Myocyte (in vitro differentiated cells): Measurements from ENCODE around the gene PPM1F. TPM values are rescaled to one million over a fixed set of nuclear protein-coding genes. Genes with fewer than 3 reads are reported as not detected.

Source experiments
- DNase-seq: peaks from one replicate; pipeline ENCODE4 v3.0.0-alpha.2; 2012; ENCODE audit warnings: low read depth
- total RNA-seq: library from RNA; depleted of rRNA; stranded (reverse); fragments of >200 nt; gene quantifications from 2 replicates; pipeline ENCODE4 v1.2.3, GENCODE V29; 2014

The PPM1F gene
- total RNA-seq, 1 donor from 2014 or later: 98.1 TPM

- no peak for DNase-seq
Measured at GRCh38 chr22:21975854-21976345, 23.3 kb upstream of the PPM1F start.

DNA sequence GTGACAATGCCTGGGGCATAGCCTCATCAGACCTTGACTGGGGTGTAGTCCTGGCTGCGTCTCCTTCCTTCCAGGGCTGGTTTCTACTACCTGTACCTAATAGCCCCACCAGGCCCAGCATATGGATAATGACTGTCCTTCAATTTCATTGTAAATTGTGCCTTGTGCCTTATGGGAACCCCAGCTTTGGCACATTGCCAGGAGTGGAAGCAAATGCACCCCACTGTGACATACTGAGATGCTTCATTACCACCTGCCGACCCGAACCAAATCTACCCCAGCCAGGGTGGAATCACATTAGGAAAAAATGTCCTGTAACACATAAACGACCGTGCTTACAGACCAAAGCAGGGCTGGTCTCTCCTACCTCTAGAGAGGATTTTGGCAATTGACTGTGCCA is 22.6 kb upstream of the PPM1F start:
- no peak for DNase-seq

- DNase-seq: no peak
Measured at GRCh38 chr22:21974058-21974649, 21.5 kb upstream of the PPM1F start.

- DNase-seq: no peak
Measured at GRCh38 chr22:21972806-21973205, 20.2 kb upstream of the PPM1F start.

DNA sequence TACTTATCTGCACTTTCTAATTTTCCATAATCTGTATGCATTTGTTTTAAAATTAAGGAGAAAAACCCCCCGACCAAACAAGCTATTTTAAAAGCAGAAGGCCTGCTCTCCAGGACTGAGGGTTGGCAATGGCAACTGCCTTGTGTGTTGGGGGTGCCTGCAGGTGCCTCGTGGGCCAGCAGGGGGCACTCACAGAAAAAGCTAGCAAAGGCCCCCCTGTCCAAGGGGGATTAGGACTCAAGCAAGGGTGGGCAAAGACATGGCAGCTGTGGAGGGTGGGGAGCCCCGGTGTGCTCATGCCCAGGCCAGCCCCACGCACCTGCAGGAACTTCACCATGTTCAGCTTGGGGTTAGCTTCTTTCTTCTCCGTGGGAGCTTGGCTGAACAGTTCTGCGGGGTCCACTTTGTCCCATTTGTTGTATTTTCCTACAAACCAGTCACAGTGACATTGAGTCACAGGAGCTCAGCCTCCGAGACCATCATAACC is 19.7 kb upstream of the PPM1F start:
- DNase-seq: peak; percentile 40

DNA sequence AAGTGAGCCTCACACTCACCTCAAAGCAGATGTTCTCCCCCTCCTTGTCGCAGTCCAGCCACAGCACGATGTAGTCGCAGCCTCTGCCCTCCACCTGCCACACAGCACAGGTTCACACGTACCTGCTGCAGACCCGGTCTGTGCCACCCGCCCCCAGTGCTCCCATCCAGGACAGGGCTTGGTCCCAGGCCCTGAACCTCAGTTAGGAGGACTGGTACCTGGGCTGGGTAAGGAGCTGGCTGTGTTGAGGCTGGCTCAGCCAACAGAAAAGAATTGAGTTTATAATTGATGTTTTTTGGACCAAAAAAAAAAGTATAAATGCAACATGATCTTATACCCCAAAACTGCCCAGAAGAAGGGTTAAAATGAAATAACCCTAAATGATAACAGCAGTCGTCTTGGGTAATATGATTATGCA is 19.2 kb upstream of the PPM1F start:
- DNase-seq: no peak

GRCh38 chr22:21970800-21971617 is 18.4 kb upstream of the PPM1F start:
- DNase-seq: no peak

- DNase-seq: no peak
Measured at GRCh38 chr22:21970037-21970799, 17.6 kb upstream of the PPM1F start.

DNA sequence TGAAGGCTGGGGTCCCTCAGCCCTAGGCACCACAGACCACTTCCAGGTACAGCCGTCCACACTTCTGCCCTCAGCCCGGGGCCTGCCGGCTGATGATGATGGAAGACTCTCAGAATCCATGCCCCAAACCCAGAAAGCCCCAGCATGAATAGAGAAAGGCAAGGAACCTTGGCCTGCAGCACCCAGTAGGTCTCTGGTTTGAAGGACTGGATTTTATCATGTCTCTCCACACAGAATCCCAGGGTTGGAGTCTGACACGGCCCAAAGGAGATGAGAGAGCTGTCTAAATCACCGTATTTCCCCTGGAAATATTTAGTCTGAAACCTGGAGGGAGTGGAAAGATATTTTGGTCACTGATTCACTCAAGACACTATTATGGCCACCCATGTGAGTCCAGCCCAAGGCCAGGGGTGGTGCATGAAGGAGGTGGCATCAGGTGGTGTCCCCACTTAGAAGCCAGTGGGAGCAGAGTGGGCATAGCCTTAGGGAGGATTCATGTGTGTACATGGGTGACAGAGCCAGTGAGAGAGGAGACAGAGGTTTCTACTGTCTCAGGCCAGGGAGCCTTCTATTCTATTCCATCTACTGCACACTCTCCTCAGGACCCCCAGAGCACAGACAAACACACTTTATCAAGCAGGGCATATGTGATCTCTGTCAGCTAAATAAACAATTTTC is 15.9 kb upstream of the PPM1F start:
- peak; percentile 11 for DNase-seq

DNA sequence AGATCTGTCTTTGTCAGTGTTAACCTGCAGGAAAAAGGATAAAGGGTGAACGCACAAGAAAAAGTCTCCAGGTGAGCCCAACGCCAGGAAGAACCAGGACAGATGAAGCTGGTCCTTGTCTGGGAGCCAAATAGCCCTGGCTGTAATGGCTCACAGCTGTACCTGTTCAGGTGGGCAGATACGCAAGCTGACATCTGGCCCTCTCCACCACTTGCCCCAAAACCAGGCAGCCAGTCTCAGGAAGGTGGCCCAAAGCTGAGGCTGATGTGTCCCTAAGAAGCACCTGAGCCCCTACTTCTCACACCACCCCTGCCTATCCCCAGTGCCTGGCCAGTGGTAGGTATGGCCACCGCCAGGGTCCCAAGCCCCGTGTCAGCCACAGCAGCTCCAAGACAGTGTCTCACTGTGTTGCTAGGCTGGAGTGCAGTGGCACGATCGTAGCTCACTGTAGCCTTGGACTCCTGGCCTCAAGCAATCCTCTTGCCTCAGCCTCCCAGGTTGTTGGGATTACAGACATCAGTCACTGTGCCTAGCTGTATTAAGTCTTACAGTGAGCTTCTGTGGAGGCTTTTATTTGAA is 15.1 kb upstream of the PPM1F start:
- DNase-seq: no peak

GRCh38 chr22:21966643-21967516 is 14.2 kb upstream of the PPM1F start:
- no peak for DNase-seq

DNA sequence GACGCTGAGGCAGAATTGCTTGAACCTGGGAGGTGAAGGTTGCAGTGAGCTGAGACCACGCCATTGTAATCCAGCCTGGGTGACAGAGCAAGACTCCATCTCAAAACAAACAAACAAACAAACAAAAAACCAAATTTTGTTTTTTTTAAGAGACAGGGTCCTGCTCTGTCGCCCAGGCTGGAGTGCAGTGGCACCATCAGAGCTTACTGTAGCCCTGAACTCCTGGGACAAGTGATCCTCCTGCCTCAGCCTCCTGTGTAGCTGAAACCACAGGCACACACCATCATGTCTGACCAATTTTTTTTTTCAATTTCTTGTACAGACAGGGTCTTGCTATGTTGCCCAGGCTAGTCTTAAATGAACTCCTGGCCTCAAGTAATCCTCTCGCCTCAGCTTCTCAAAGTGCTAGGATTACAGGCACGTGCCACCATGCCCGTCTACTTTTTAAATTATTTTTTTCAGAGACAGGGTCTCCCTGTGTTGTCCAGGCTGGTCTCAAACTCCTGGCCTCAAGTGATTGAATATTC is 13.2 kb upstream of the PPM1F start:
- DNase-seq: no peak

DNA sequence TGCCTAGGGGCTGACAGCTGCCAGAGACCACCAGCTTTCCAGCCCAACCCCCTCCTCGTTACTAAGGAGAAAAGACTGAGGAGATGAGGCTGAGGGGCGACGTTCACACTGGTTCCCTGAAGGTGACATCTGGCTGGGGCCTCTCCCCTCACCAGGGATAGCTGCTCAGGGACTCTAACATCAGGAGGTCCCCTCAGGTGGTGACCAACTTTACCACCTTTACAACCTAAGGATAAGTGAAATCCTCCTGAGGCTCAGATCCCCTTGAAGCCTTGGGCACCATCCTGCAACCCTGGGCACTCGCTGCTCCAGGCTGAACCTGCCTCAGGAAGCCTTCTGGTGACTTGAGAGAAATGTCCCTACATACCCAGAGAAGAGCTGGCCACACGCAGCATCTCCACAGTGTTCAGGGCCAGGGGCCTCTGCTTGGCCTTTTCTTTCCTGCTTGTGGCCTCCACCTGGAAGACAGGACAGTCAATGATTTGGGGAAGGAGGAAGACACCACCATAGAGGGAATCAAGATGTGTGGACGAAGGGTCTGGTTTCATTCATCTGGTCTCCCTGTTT is 12.4 kb upstream of the PPM1F start:
- DNase-seq: no peak

GRCh38 chr22:21964234-21964633 is 11.6 kb upstream of the PPM1F start:
- DNase-seq: no peak

DNA sequence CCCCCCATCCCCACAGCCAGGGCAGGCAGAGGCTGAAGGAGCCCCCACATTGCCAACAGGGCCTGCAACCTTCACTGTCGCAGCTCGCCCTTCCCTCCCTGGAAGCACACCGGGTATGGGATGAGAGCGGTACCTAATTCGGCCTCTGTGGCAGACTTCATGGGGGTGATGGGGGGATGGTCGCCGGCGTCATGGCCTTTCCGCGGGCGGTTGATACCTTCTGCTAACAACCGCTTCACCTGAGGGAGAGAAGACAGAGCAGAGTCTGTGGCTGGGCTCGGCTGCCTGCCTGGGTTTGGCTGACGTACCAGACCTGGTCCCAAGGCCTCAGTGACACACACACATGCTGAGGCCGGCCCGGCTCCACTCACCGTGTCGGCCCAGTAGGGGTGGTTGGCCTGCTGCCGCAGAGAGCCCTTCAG is 11.2 kb upstream of the PPM1F start:
- no peak for DNase-seq

- DNase-seq: no peak
Measured at GRCh38 chr22:21963286-21963685, 10.6 kb upstream of the PPM1F start.

- no peak for DNase-seq
Measured at GRCh38 chr22:21962655-21962949, 10.0 kb upstream of the PPM1F start.

DNA sequence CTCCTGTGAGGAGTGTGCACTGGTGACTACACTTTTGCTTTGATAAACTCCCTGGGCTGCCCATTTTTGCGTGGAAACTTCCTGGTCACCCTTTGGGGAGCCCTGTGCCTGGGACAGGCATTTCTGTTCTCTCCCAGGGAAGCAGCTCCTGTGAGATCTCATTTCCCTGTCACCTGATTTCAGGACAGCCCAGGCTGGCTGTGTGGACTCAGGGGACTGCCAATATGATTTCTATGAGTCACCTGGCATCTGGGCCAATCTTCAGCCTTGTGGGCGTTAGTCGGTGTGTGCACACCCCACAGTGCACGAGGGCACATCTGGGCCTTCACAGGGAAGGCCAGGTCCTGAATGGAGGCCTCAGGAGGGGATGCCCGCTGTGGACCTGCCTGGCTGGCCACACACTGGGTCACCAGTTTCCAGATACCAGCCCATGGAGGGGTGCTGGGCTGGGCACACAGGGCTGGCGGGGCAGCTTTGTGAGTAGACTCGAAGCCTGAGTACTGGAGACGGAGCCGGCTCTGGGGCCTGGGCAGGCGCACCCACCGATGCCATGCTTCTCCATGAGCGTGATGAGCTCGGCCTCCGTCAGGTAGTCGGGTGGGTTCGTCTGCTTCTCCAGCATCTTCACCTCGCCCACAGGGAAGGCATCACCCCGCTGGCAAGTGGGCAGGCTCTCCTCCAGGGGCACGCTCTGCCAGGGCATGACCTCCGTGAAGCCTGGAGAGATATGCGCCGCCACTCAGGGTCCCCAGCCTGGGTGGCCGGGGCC is 9.4 kb upstream of the PPM1F start:
- DNase-seq: peak; percentile 55
